IMR-90 (cell line): ENCODE data around the gene ZC2HC1B. TPM values are rescaled to one million over a fixed set of nuclear protein-coding genes. Genes with fewer than 3 reads are reported as not detected.

ENCODE experiments used
- ATAC-seq: fragments of 200-7000 bp; cut with Tn5 transposase; 2 replicates; pipeline ENCODE4 v1.9.1; 2020; ENCODE audit warnings: low read depth, mild to moderate bottlenecking, moderate library complexity
- BruUV-seq: library from RNA; stranded (reverse); fragments of 400-500 nt; replicated peaks from 2 replicates; lab custom pipeline; 2021; lab: Mats Ljungman, UMichigan
- CTCF ChIA-PET: fragments of 300-600 bp; formaldehyde crosslinking; extraction: SDS; loops from one replicate; lab custom pipeline; 2021; ENCODE audit warnings: antibody characterized with exemption; lab: Yijun Ruan, JAX
- POLR2A ChIA-PET: fragments of 300-600 bp; sonication (Branson Sonifier 250); formaldehyde crosslinking; loops from one replicate; lab custom pipeline; 2022; ENCODE audit warnings: antibody characterized with exemption; ENCODE audit not compliant: unreplicated experiment; lab: Charles Lee
- DNase-seq: peaks from one replicate; pipeline ENCODE4 v3.0.0; 2013
- H2AFZ ChIP-seq: replicated peaks from 2 replicates; pipeline ENCODE3; 2013; ENCODE audit warnings: low read length, mild to moderate bottlenecking; ENCODE audit not compliant: poor library complexity
- H2AK5ac ChIP-seq: 2 replicates; pipeline ENCODE4 v1.6.1; 2013; ENCODE audit warnings: low read depth, low read length, inconsistent platforms
- H2AK9ac ChIP-seq: replicated peaks from 2 replicates; pipeline ENCODE3; 2013; ENCODE audit warnings: mild to moderate bottlenecking, low read depth, low read length, moderate library complexity; ENCODE audit not compliant: poor library complexity
- H2BK120ac ChIP-seq: 2 replicates; pipeline ENCODE4 v1.6.1; 2013; ENCODE audit warnings: low read depth, low read length, inconsistent platforms
- H2BK15ac ChIP-seq: 3 replicates; pipeline ENCODE4 v1.6.1; 2013; ENCODE audit warnings: low read depth, low read length, inconsistent platforms
- H2BK20ac ChIP-seq: 2 replicates; pipeline ENCODE4 v1.6.1; 2013; ENCODE audit warnings: low read depth, mild to moderate bottlenecking, inconsistent platforms, low read length, moderate library complexity
- H2BK5ac ChIP-seq: 2 replicates; pipeline ENCODE4 v1.6.1; 2013; ENCODE audit warnings: mild to moderate bottlenecking, low read depth, low read length, inconsistent platforms; ENCODE audit not compliant: poor library complexity, severe bottlenecking
- H3K14ac ChIP-seq: replicated peaks from 2 replicates; pipeline ENCODE4 v1.6.1; 2013; ENCODE audit warnings: low read depth, low read length, inconsistent platforms
- H3K18ac ChIP-seq: 2 replicates; pipeline ENCODE4 v1.6.1; 2013; ENCODE audit warnings: low read depth, low read length, control low read depth
- H3K23ac ChIP-seq: 2 replicates; pipeline ENCODE4 v1.6.1; 2013; ENCODE audit warnings: low read depth, low read length, inconsistent platforms
- H3K27ac ChIP-seq: 2 replicates; pipeline ENCODE4 v1.5.1; 2013; ENCODE audit warnings: mild to moderate bottlenecking, control low read depth, low read length; ENCODE audit not compliant: insufficient read depth
- H3K27me3 ChIP-seq: 2 replicates; pipeline ENCODE4 v1.6.1; 2013; ENCODE audit warnings: low read length; ENCODE audit not compliant: control insufficient read depth, insufficient read depth
- H3K36me3 ChIP-seq: 2 replicates; pipeline ENCODE4 v1.6.1; 2013; ENCODE audit warnings: low read length, mixed read lengths; ENCODE audit not compliant: control insufficient read depth, insufficient read depth
- H3K4ac ChIP-seq: 2 replicates; pipeline ENCODE4 v1.6.1; 2013; ENCODE audit warnings: low read depth, low read length, inconsistent platforms
- H3K4me1 ChIP-seq: 2 replicates; pipeline ENCODE4 v1.6.1; 2013; ENCODE audit warnings: low read length, mixed read lengths; ENCODE audit not compliant: control insufficient read depth, insufficient read depth
- H3K4me2 ChIP-seq: 2 replicates; pipeline ENCODE4 v1.6.1; 2013; ENCODE audit warnings: low read depth, mild to moderate bottlenecking, control low read depth, low read length, moderate library complexity
- H3K4me3 ChIP-seq: 2 replicates; pipeline ENCODE4 v1.5.1; 2013; ENCODE audit warnings: low read depth, mild to moderate bottlenecking, control low read depth, low read length, moderate library complexity; ENCODE audit not compliant: insufficient read depth
- H3K56ac ChIP-seq: 2 replicates; pipeline ENCODE4 v1.6.1; 2013; ENCODE audit warnings: low read length, inconsistent platforms; ENCODE audit not compliant: insufficient read depth; ENCODE audit errors: extremely low read depth
- H3K79me1 ChIP-seq, 2 experiments: 2 replicates each; pipeline ENCODE4 v1.6.1; 2013; ENCODE audit warnings: low read length in 2 of 2, inconsistent platforms in 1 of 2, low read depth in 1 of 2
- H3K9ac ChIP-seq: 2 replicates; pipeline ENCODE4 v1.6.1; 2013; ENCODE audit warnings: low read depth, low read length, control low read depth
- H3K9me1 ChIP-seq: 2 replicates; pipeline ENCODE4 v1.6.1; 2013; ENCODE audit warnings: low read length, inconsistent platforms; ENCODE audit not compliant: insufficient read depth
- H3K9me3 ChIP-seq: 2 replicates; pipeline ENCODE4 v1.6.1; 2013; ENCODE audit warnings: low read length; ENCODE audit not compliant: control insufficient read depth, insufficient read depth
- H4K20me1 ChIP-seq: 2 replicates; pipeline ENCODE4 v1.6.1; 2013; ENCODE audit warnings: low read length, inconsistent platforms; ENCODE audit not compliant: insufficient read depth
- H4K5ac ChIP-seq: 2 replicates; pipeline ENCODE4 v1.6.1; 2013; ENCODE audit warnings: mild to moderate bottlenecking, low read depth, low read length, control low read depth
- H4K8ac ChIP-seq, 2 experiments: 2 replicates each; pipeline ENCODE4 v1.6.1; 2013; ENCODE audit warnings: low read depth in 2 of 2, low read length in 2 of 2, control low read depth in 1 of 2, inconsistent platforms in 1 of 2
- H4K91ac ChIP-seq: 2 replicates; pipeline ENCODE4 v1.6.1; 2013; ENCODE audit warnings: low read depth, low read length, inconsistent platforms; ENCODE audit not compliant: insufficient read depth
- BHLHE40 ChIP-seq: fragments of 150-350 bp; IDR thresholded peaks from 2 replicates; pipeline ENCODE4 v1.6.1; 2016; ENCODE audit warnings: mild to moderate bottlenecking, low read depth, low read length
- CHD1 ChIP-seq: IDR thresholded peaks from 2 replicates; pipeline ENCODE4 v1.6.1; 2012; ENCODE audit warnings: low read depth, low read length, improper control_type of control experiment
- MAFK ChIP-seq: IDR thresholded peaks from 2 replicates; pipeline ENCODE4 v1.6.1; 2012; ENCODE audit warnings: low read depth, low read length, improper control_type of control experiment
- MAZ ChIP-seq: IDR thresholded peaks from 2 replicates; pipeline ENCODE4 v1.6.1; 2012; ENCODE audit warnings: low read depth, mild to moderate bottlenecking, low read length, improper control_type of control experiment, moderate library complexity, borderline replicate concordance
- MXI1 ChIP-seq: IDR thresholded peaks from 2 replicates; pipeline ENCODE4 v1.6.1; 2012; ENCODE audit warnings: low read depth, mild to moderate bottlenecking, low read length, moderate library complexity, borderline replicate concordance
- POLR2A ChIP-seq: IDR thresholded peaks from 2 replicates; pipeline ENCODE4 v1.6.1; 2012; ENCODE audit warnings: mild to moderate bottlenecking, low read depth, low read length
- RAD21 ChIP-seq: IDR thresholded peaks from 2 replicates; pipeline ENCODE4 v1.6.1; 2012; ENCODE audit warnings: low read length, improper control_type of control experiment
- RCOR1 ChIP-seq: IDR thresholded peaks from 2 replicates; pipeline ENCODE4 v1.6.1; 2012; ENCODE audit warnings: mild to moderate bottlenecking, low read length, improper control_type of control experiment; ENCODE audit not compliant: insufficient replicate concordance
- SMC3 ChIP-seq: fragments of 150-350 bp; IDR thresholded peaks from 2 replicates; pipeline ENCODE4 v1.6.1; 2016; ENCODE audit warnings: low read depth, mild to moderate bottlenecking, antibody characterized with exemption, low read length, moderate library complexity
- dilution Hi-C: fragments of 300-500 bp; cut with HindIII; formaldehyde crosslinking; loops from one replicate; pipeline ENCODE4 v1.14.3; 2018; ENCODE audit warnings: low sequenced_read_pairs; ENCODE audit not compliant: unreplicated experiment
- in situ Hi-C: fragments of 300-500 bp; cut with MboI; formaldehyde crosslinking; loops from 3 replicates; pipeline ENCODE4 v1.14.3; 2019; ENCODE audit warnings: low sequenced_read_pairs, inconsistent platforms, mixed read lengths
- intact Hi-C: fragments of 100-400 bp; cut with micrococcal nuclease; formaldehyde crosslinking; loops from 2 replicates; pipeline ENCODE4 v1.10.0; 2022
- polyA plus RNA-seq, 3 experiments: library from polyadenylated mRNA; depleted of rRNA; stranded (reverse); fragments of >200 nt; gene quantifications; 2 replicates each; pipeline ENCODE4 v1.2.3, GENCODE V29; 2012; ENCODE audit warnings: low replicate concordance in 1 of 3
- total RNA-seq: library from RNA; depleted of rRNA; stranded (reverse); fragments of >200 nt; gene quantifications from 2 replicates; pipeline ENCODE4 v1.2.3, GENCODE V29; 2012
- TF ChIP-seq, protein P1 (sequence below): fragments of 150-350 bp; IDR thresholded peaks from 2 replicates; pipeline ENCODE4 v1.6.1; 2016; ENCODE audit warnings: low read depth, mild to moderate bottlenecking, low read length, moderate library complexity, borderline replicate concordance
- TF ChIP-seq, protein P2 (sequence below): conservative IDR thresholded peaks from 2 replicates; pipeline ENCODE4 v1.5.1; 2012; ENCODE audit warnings: mild to moderate bottlenecking, low read depth, low read length, improper control_type of control experiment
- TF ChIP-seq, protein P3 (sequence below): fragments of 150-350 bp; IDR thresholded peaks from 2 replicates; pipeline ENCODE4 v1.6.1; 2017; ENCODE audit warnings: mild to moderate bottlenecking, antibody characterized with exemption, low read length, low read depth

Gene ZC2HC1B
- total and polyA plus RNA-seq, 2 of the 4 experiments (the other 2 are of a cell fraction) = not detected

DNA sequence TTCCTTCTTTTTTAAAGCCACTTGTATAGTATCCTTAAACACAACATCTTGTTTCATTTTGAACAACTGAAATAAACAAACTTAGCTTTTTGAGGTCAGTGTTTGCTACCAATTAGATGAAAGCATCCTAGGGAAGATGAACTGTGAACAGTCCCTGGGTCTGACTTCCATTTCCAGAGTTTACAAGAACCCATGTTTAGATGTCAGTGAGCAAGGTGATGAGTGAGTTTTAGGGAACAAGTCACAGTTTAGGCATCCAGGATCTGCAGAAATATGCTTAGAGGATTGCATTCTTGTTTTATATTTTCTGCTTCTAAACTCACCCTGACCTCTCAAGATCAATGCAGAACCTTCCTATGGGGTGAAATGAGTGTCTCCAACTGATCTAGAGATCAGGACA lies 3.0 kb downstream of the ZC2HC1B start:
- no peak overlapping the region for H2AK9ac ChIP-seq
- peak overlapping the region; percentile 72 for H2BK120ac ChIP-seq
- no peak overlapping the region for H4K8ac ChIP-seq
- no peak for TF ChIP-seq RAD21
- no peak for TF ChIP-seq SMC3
- TF ChIP-seq MAFK = no peak
- no peak for TF ChIP-seq MAZ
- TF ChIP-seq MXI1 = no peak
- no peak for TF ChIP-seq POLR2A
- TF ChIP-seq BHLHE40 = no peak
- no peak for TF ChIP-seq CHD1
- TF ChIP-seq, protein P1, sequence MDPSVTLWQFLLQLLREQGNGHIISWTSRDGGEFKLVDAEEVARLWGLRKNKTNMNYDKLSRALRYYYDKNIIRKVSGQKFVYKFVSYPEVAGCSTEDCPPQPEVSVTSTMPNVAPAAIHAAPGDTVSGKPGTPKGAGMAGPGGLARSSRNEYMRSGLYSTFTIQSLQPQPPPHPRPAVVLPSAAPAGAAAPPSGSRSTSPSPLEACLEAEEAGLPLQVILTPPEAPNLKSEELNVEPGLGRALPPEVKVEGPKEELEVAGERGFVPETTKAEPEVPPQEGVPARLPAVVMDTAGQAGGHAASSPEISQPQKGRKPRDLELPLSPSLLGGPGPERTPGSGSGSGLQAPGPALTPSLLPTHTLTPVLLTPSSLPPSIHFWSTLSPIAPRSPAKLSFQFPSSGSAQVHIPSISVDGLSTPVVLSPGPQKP = no peak
- TF ChIP-seq, protein P2, sequence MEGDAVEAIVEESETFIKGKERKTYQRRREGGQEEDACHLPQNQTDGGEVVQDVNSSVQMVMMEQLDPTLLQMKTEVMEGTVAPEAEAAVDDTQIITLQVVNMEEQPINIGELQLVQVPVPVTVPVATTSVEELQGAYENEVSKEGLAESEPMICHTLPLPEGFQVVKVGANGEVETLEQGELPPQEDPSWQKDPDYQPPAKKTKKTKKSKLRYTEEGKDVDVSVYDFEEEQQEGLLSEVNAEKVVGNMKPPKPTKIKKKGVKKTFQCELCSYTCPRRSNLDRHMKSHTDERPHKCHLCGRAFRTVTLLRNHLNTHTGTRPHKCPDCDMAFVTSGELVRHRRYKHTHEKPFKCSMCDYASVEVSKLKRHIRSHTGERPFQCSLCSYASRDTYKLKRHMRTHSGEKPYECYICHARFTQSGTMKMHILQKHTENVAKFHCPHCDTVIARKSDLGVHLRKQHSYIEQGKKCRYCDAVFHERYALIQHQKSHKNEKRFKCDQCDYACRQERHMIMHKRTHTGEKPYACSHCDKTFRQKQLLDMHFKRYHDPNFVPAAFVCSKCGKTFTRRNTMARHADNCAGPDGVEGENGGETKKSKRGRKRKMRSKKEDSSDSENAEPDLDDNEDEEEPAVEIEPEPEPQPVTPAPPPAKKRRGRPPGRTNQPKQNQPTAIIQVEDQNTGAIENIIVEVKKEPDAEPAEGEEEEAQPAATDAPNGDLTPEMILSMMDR = no peak
- no peak for TF ChIP-seq RCOR1
- TF ChIP-seq, protein P3, sequence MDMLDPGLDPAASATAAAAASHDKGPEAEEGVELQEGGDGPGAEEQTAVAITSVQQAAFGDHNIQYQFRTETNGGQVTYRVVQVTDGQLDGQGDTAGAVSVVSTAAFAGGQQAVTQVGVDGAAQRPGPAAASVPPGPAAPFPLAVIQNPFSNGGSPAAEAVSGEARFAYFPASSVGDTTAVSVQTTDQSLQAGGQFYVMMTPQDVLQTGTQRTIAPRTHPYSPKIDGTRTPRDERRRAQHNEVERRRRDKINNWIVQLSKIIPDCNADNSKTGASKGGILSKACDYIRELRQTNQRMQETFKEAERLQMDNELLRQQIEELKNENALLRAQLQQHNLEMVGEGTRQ = no peak
- H2AK5ac ChIP-seq = no peak overlapping the region
- no peak overlapping the region for H3K56ac ChIP-seq
- CTCF ChIA-PET = interaction anchor here (0.7 kb wide), 1 partner anchor 170 kb away, joined by 3 read pairs; no protein-coding TSS in a partner anchor
- H3K79me1 ChIP-seq = no peaks in the 10 kb centered on the region
- H3K9ac ChIP-seq = no peak overlapping the region
- H2BK5ac ChIP-seq = peak overlapping the region; percentile 45
- H3K4me3 ChIP-seq = no peak overlapping the region
- POLR2A ChIA-PET = no interaction called here
- H3K4ac ChIP-seq = peak overlapping the region; percentile 66; the same call in 1 of the 2 replicates
- no peak overlapping the region for H3K27ac ChIP-seq
- H4K91ac ChIP-seq = no peak overlapping the region
- H3K4me2 ChIP-seq = peak overlapping the region; percentile 17; the same call in 1 of the 2 replicates
- no peak overlapping the region for H2BK15ac ChIP-seq
- no TSS peak for BruUV-seq
- no peak overlapping the region for H2AFZ ChIP-seq
- H2BK20ac ChIP-seq = peak overlapping the region; percentile 84; the same call in 1 of the 2 replicates
- H3K18ac ChIP-seq = peak overlapping the region; percentile 78; the same call in 1 of the 2 replicates
- peak overlapping the region; percentile 29; the same call in 1 of the 2 replicates for H3K23ac ChIP-seq
- H3K9me1 ChIP-seq = peaks cover 4% of the 10 kb centered on the region; the same call in 1 of the 2 replicates
- H3K36me3 ChIP-seq = peaks cover 12% of the 10 kb centered on the region
- H4K5ac ChIP-seq = peak overlapping the region; percentile 75; the same call in 1 of the 2 replicates
- ATAC-seq (peak; percentile 91), DNase-seq (peak; percentile 55)
- H3K9me3 ChIP-seq = no peaks in the 10 kb centered on the region
- H3K4me1 ChIP-seq = peaks cover 3% of the 10 kb centered on the region; the same call in 1 of the 2 replicates
- H3K27me3 ChIP-seq = no peaks in the 10 kb centered on the region
- no peaks in the 10 kb centered on the region for H4K20me1 ChIP-seq
- dilution Hi-C loops = no loop called here
- intact Hi-C loops = no loop called here
- in situ Hi-C loops = no loop called here
- no peak overlapping the region for H3K14ac ChIP-seq
